D721Med (cell line): ENCODE results near the gene RNU6-1.

Experiments
- DNase-seq: peaks from one replicate; pipeline ENCODE4 v3.0.0; 2011; ENCODE audit warnings: low spot score; ENCODE audit not compliant: insufficient read length
- FAIRE-seq: peaks from 2 replicates; lab custom pipeline; 2011; peaks lifted over from hg19 to GRCh38; lab: Jason Lieb, UNC
- CTCF ChIP-seq: IDR thresholded peaks from 2 replicates; pipeline ENCODE4 v1.5.1; 2012; ENCODE audit warnings: mild to moderate bottlenecking, control low read depth; ENCODE audit not compliant: insufficient read depth; ENCODE audit errors: missing control alignments

Gene RNU6-1

GRCh38 chr15:67850336-67850735 is 10.5 kb upstream of the RNU6-1 start:
- no peak for TF ChIP-seq CTCF
- no peak for DNase-seq
- no peak for FAIRE-seq

GRCh38 chr15:67849538-67849937 is 9.7 kb upstream of the RNU6-1 start:
- no peak for FAIRE-seq
- DNase-seq, result no peak
- TF ChIP-seq CTCF, result no peak

- FAIRE-seq, result no peak
- DNase-seq, result no peak
- no peak for TF ChIP-seq CTCF
Observed at GRCh38 chr15:67845974-67846373, 6.1 kb upstream of the RNU6-1 start.

GRCh38 chr15:67843571-67844387 is 3.9 kb upstream of the RNU6-1 start:
- FAIRE-seq, result no peak
- DNase-seq, result no peak
- TF ChIP-seq CTCF, result no peak

- DNase-seq, result no peak
- no peak for FAIRE-seq
- TF ChIP-seq CTCF, result no peak
Observed at GRCh38 chr15:67843092-67843501, 3.3 kb upstream of the RNU6-1 start.

GRCh38 chr15:67841513-67841762 is 1.6 kb upstream of the RNU6-1 start:
- no peak for FAIRE-seq
- no peak for DNase-seq
- TF ChIP-seq CTCF, result no peak

GRCh38 chr15:67840749-67841512 is 1.1 kb upstream of the RNU6-1 start:
- no peak for DNase-seq
- FAIRE-seq, result no peak
- TF ChIP-seq CTCF, result no peak
